ENCODE measurements around the gene IGFBPL1.

DNA sequence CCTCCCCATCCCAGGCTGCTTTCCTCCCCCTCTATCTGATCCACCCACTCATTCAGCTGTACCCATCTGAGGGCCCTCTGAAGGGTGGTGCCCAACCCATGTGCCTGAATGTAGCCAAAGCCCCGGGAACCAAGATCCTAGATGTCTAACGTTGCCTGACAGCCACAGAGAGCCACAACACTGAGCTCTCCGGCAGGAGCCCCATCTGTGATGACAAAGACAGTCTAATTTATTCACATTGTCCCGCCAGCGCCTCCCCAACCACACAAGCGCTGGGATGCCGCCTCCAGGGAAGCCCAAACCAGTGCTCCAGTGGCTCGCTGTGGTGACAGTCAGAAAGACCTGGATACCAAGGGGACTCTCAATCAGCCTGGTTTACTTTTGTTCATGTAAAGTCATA is 8.4 kb downstream of the IGFBPL1 start:
- no peak for TF ChIP-seq CTCF (IDR thresholded peaks at IDR 0.05)
- TF ChIP-seq ZFX (IDR thresholded peaks at IDR 0.05; ENCODE audit: borderline replicate concordance), result no peak
